ENCODE results near the gene COBL.

GRCh38 chr7:51188987-51189386 is 127.6 kb downstream of the COBL start:
- TF ChIP-seq CTCF (conservative IDR thresholded peaks at IDR 0.05; ENCODE audit: low read length) (no peak), EZH2phosphoT487 (IDR thresholded peaks at IDR 0.05; ENCODE audit: borderline replicate concordance) (no peak)

Data from Loucy (cell line).